HEK293T (cell line): ENCODE results near the gene BBS12.

Experiments used
- FOXM1 ChIP-seq: fragments of 450-650 bp; IDR thresholded peaks from 2 replicates; pipeline ENCODE4 v1.6.1; 2017; ENCODE audit warnings: mild to moderate bottlenecking, borderline replicate concordance
- HDGF ChIP-seq: fragments of 450-650 bp; IDR thresholded peaks from 2 replicates; pipeline ENCODE4 v1.6.1; 2017; ENCODE audit warnings: antibody characterized with exemption, borderline replicate concordance
- SP1 ChIP-seq: fragments of 450-650 bp; IDR thresholded peaks from 2 replicates; pipeline ENCODE4 v1.6.1; 2017
- SUZ12 ChIP-seq: fragments of 450-650 bp; IDR thresholded peaks from 2 replicates; pipeline ENCODE4 v1.6.1; 2016; ENCODE audit warnings: mild to moderate bottlenecking

DNA sequence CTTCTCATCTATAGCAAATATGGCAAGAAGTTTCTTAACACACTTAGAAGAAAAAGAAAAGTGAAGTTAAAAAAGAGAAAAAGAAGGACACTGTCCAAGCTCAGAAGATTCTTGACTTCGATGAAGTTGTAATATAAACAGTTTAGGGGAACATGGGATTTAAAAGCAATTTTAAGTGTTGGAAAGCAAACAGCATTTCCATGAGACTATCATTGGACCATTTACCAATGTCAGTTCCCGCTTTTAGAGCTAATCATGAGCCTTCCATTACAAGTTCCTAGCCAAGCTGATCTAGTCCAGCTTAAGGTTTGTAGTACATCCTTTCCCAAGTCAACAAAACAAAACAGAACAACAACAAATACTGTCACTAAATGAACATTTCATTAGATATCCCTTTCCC is 49.0 kb downstream of the BBS12 start:
- TF ChIP-seq FOXM1 (no peak), HDGF (no peak), SP1 (no peak), SUZ12 (no peak)
